Measurements from ENCODE around the gene CAND1. TPM values are rescaled to one million over a fixed set of nuclear protein-coding genes. Genes with fewer than 3 reads are reported as not detected.

CAND1 gene
- 129 TPM for total RNA-seq

DNA sequence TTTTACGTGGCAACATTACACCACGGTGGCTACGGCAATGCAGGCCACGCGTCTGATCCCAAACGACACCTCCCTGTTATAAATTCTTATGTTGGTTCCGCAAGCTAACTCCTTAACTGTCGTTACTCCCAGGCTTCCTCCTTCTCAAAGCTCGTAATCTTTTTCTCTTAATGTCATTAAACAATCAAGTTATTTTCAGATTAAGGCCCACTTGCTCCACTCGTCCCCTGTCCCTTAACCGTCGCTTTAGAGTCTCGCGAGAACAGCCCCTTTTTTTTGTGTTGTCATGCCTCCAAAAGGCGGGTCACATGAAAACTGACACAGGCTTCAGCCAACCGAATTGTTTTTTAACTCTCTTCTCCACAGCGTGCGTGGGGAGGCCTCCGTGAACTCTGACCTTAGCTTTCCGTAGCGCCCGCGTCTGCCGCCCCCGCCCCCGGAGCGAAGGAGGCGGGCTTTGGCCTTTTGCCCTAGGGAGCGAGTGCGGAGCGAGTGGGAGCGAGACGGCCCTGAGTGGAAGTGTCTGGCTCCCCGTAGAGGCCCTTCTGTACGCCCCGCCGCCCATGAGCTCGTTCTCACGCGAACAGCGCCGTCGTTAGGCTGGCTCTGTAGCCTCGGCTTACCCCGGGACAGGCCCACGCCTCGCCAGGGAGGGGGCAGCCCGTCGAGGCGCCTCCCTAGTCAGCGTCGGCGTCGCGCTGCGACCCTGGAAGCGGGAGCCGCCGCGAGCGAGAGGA is at the start of gene CAND1:
CAND1 (plus strand) TSS at position 463 of the 737 bp plus-strand sequence. CDS start 360 bp downstream, outside the sequence.
- DNase-seq = peak; percentile 100

DNA sequence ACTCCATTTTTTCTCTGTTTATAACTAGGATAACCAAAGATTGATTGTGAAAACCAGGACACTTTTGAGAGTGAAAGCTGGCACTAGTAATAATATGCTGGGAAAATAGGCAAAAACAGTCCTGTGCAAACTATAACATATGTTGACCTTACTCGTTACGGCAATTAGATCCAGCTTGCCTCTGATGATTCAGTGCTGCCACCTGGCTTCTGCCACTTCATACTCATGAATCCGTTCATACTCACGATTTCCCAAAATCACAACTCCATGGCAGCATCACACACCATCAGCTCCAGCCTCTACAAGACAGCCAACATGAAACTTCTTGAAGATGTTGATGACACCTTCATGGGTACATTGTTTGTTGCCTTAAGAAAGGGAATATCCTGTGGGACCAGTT is 49.1 kb upstream of the CAND1 start:
- no peak for DNase-seq

GRCh38 chr12:67222302-67222701 is 46.9 kb upstream of the CAND1 start:
- peak; percentile 10 for DNase-seq

DNA sequence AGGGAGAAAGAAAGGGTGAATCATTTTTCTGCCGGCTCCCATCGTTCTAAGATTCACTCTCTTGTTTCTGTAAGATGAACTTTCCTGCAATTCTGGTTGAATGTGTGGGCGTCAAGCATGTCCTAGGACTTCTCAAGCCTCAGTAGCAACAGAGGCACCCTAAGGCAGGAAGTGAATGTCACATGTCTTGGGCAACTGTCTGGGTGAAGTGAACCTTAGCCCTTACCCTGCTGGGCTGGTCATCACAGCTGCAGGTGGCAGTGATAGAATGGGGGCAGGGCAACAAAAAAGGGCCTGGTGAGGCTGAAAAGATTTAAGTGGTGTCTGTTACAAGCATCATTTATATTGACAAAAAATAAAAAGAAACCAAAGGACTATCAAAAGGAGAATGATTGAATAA is 45.9 kb upstream of the CAND1 start:
- no peak for DNase-seq

- no peak for DNase-seq
Observed at GRCh38 chr12:67237231-67237630, 31.9 kb upstream of the CAND1 start.

DNA sequence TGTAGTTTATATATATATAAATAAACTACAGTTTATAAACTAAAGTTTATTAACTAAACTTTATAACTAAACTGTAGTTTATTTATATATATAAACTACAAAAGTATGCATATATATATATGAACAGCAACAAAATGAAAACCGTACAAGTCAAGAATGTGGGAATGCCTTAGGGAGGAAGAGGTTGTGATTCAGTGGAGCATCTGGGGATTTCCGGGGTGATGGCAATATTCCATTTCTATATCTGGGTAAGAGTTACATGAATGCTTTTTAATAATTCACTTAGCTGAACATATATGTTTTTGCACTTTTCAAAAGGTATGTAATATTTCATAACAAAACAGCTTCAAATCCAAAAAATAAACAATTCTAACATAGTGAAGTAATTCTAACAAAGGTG is 30.1 kb upstream of the CAND1 start:
- DNase-seq = no peak

DNA sequence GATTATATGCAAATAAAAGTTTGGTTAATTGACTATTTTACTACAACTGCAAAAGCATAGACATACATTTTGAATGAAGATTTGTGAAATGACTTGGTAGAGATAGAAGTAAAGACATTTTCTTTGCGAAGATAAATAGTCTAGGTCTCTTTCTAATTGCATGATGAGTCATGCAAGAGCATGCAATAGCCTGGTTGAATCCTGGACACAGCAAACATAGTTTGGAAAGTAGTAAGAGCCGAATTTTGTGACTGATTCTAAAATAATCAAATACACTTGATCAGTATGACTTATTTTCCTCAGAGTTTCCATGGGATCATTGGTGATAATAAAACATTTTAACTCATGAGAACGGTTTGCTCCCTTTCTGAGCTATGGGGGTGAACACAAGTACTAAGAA is 27.7 kb upstream of the CAND1 start:
- no peak for DNase-seq

DNA sequence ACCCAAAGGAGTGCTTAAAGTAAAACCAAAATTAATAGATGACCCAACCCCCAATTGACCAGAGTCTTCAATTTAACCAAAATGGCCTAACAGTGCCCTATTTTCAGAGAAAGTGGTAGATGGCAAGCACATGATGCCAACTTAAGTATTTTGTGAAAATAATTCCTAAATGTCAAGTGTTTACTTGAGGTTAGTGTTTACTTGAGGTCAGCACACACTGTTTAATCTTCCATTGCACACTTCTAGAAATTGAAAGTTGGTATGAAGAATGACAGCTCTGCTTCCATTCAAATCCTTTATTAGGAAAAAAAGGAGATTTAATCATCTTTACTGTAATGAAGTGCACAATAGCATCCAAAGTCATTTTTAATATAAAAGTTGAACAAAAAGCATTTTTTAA is 25.9 kb upstream of the CAND1 start:
- no peak for DNase-seq

DNA sequence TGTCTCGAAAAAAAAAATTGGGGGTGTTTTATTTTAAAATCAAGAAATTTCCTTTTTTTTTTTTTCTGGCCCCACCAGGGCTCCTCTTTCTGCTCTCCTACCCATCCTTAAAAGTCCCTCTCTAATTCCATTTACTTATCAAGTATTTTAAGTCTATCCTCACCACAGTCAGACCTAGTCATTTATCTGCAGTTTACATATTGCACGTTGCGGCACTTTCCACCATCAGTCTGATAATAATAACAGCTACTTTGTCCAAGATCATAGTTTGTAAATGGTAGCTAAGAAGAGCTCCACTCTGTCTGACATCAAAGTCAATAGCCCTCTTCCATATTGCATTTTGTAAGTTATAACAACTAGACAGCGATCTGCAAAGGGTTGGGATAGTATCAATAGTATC is 23.6 kb upstream of the CAND1 start:
- DNase-seq = no peak

DNA sequence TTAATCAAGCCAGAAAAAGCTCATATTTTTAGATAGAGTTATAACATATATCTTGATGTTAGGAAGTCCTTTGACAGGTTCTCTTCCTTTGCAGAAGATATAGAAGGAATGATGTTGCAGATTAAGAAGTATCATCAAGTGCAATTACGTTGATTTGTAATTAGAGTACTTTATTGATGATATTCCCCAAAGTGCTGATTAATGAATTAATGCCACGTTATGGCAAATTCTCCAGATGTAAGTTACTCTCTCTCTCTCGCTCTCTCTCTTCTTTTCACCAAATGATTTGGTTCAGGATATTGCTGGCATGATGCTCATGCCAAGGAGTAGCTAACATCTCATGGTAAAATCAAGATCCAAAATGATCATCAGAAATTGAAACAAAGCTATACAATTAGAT is 18.1 kb upstream of the CAND1 start:
- no peak for DNase-seq

- DNase-seq = no peak
Observed at GRCh38 chr12:67254372-67255026, 14.7 kb upstream of the CAND1 start.

DNA sequence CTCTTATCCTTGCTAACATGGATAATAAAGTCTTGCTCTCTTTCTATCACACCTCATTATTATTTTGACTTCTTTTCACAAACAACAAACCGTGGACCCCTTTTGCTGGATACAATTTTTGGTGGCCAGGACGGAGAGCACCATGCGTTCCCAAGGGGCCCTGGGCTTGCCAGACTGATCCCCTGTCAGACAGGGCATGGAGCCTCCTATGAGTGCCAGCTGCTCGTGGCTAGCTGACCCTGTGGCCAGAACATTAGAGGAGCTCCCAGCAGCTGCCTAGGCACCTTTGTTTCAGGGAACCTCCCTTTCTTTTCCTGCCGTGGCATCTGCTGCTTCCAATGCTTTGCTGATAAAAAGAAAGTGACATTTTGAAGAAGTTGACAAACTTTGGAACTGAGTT is 12.5 kb upstream of the CAND1 start:
- DNase-seq = no peak

DNA sequence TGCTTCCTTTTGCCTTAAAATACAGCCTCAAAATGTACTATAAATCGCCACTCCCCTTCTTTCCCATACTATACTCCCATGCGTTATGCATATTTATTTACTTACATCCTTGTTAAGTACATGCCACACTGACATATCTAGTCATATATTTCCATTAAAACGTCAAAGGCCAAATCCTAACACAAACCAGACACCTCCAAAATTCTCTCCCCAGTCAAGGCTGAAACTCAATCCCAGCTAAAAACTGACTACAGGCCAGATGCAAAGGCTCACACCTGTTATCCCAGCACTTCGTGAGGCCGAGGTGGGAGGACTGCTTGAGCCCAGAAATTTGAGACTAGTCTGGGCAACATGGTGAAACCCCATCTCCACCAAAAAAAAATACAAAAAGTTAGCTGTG is 5.7 kb upstream of the CAND1 start:
- peak; percentile 30 for DNase-seq

- peak; percentile 99 for DNase-seq
Observed at GRCh38 chr12:67268335-67268895, 743 bp upstream of the CAND1 start.

DNA sequence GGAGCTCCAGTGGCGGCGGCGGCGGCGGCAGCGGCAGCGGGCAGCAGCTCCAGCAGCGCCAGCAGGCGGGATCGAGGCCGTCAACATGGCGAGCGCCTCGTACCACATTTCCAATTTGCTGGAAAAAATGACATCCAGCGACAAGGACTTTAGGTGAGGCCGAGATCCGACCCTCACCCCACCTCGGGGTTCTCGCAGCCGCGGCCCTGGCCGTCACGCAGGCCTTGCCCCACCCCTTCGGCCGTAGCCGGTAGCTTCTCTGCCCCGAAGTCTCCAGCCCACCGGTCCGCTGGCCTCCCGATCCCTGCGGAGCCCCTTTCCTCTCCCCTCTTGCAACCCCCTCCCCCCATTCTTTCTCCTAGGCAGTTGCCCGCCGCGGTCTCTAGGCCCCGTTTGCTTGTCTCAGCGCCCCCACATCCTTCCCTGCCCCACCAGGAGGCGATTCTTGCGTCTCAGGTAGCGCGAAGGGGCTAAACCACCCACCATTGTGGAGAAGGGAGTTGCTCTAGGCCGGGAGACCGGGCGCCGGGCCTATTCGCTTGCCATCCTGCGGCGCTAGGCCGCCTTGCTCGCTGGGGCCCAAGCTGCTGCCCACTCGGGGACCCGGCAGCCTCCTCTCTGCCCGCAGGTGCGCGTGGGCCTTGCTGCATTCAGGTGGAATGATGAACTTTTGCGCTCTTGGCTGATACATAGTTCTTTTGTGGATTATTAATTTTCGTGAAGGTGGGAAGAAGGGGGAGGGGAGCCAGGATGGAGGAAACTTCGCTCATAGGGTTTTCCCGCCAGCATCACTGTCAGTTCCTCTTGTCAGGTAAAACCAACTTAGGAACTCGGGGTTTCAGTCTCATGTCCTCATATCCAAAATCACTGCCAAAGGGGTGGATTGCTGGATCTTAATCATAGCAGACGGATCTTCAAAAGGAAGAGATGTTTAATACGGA is 745 bp downstream of the CAND1 start:
- DNase-seq = peak; percentile 70

- DNase-seq = no peak
Observed at GRCh38 chr12:67270622-67271021, 1.5 kb downstream of the CAND1 start.

DNA sequence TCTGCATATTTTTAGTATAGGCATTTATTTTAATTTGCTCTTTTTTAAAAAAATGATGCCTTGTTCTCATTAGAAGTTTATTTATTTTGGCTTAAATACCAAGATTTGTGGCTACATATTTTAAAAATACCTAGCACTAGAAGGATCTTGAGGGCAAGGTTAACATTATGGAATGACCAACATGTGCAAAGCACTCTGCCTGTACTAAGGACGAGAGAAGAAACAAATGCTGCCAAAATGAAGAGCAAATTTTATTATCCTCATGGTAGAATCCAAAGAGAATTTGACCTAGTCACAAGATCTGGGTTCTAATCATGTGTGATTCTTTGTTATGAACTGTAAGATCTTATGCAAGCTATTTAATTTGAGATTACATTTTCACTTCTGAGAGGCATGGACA is 2.8 kb downstream of the CAND1 start:
- no peak for DNase-seq

GRCh38 chr12:67274186-67274585 is 5.0 kb downstream of the CAND1 start:
- no peak for DNase-seq

- DNase-seq = no peak
Observed at GRCh38 chr12:67275380-67275913, 6.3 kb downstream of the CAND1 start.

GRCh38 chr12:67276421-67276820 is 7.3 kb downstream of the CAND1 start:
- DNase-seq = no peak

GRCh38 chr12:67279637-67280036 is 10.5 kb downstream of the CAND1 start:
- DNase-seq = no peak

DNA sequence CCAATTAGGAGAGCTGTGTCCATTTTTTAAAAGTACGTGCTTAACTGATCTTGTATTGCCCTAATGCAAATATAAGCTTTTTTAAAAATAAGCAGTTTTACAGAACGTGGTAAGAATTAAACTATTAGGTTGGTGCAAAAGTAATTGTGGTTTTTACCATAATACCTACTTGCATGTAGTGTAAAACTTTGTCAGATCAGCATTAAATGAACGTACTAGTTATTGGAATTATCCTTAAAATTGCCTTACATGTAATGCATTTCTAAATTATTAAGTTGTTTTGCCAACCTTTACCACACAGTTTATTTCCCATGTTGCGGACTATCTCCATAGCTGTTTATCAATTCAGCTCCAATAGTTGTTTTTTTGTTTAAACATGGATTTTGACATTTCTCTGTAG is 10.9 kb downstream of the CAND1 start:
- DNase-seq = no peak
